Measurements from ENCODE around the gene PEX14.

The PEX14 gene

DNA sequence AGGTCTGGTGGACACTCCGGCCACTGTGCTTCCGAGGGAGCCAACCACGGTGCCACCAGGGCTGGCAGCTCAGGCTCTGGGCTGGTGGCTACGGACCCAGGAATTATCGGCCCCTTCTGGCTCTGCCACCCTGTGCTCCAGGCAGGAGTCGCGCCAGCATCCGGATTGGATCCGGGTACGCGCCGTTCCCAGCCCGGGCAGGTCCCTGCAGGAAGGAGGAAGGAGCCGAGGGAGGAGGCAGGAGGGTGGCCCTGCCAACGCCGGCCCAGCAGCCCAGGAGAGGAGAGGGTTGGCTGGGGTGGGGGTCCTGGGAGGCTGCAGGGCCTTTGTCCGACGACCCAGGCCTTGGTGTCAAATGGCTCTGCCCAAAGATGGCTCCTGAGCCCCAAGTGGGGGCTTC lies 161.2 kb downstream of the PEX14 start:
- DNase-seq = no peak

- DNase-seq = no peak
Observed at GRCh38 chr1:10637400-10637799, 162.7 kb downstream of the PEX14 start.

- DNase-seq = no peak
Observed at GRCh38 chr1:10637834-10638558, 163.2 kb downstream of the PEX14 start.

GRCh38 chr1:10638559-10639005 lies 163.8 kb downstream of the PEX14 start:
- no peak for DNase-seq

- no peak for DNase-seq
Observed at GRCh38 chr1:10639011-10639774, 164.4 kb downstream of the PEX14 start.

DNA sequence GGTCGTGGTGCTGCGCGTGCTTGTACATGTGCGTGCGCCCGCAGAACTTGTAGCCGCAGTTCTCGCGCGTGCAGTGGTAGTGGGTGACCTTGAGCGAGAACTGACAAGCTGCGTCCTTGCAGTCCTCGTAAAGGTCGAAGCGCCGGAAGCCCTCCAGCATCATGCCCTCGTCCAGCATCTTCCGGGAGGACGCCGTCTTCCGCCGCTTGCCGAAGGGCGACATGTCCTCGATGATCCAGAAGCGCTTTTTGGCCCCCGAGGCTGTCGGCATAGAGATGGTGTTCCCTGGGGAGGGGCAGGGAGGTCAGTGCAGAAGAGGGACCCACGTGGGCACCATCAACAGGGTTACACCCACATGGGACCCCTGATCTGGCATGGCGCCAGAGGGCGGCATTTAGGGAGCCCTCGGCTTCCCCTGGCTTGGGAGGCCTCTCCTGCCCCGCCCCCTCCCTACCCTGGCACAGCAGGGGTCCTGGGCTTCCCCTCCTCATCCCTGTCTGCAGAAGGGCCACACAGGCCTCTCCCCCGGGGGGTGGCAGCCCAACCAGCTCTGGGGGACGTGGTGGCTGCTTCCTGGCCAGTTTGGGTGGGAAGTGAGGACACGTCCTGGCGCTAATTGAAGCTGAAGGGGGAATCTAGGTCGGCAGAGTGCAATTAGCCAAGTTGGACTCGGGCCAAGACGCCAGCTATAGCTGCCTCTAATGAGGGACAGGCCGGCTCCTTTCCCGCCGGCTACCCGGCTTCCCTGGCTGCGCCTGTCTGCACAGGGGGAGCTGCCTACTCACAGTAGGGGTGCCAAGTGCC lies 165.2 kb downstream of the PEX14 start:
- DNase-seq = peak; percentile 75

GRCh38 chr1:10640843-10641553 lies 166.2 kb downstream of the PEX14 start:
- DNase-seq = no peak

GRCh38 chr1:10641976-10642375 lies 167.2 kb downstream of the PEX14 start:
- no peak for DNase-seq

GRCh38 chr1:10642403-10643080 lies 167.8 kb downstream of the PEX14 start:
- DNase-seq = peak; percentile 78

GRCh38 chr1:10643607-10644306 lies 169.0 kb downstream of the PEX14 start:
- DNase-seq = peak; percentile 95

DNA sequence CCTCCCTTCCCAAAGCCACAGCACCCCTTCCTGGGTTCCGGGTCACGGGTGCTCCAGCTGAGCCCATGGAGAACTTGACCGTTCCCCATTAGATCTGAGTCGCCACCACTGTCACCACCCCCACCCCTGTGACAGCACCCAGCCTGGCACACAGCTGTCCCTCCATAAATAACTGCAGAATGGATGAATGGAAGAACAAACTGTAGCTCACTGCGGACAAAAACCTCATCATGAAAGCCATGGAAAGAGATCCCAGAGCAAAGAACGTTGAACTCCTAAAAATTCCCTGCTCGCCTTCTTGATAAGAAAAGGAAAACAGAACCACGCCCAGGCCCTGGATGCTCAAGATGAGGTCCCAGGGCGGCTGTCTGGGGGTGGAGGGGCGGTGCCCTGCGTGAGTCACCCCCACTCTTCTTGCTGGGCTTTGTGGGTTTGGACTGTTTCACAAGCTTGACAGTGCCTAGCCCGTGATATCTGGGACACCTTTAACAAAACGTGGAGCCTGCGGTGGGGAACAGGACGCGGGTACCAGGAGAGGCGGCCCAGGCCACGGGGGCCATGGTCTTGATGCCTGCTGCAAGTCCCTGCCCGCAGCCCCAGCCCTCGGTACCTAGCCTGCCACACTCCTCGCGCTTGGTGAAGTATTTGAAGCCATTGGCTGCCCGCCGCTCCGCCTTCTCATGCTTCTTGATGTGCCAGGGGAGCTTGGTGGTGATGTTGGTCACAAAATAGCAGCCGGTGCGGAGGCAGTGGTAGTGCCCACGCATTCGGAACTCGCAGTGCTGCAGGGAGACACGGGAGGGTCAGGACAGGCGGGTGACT lies 169.8 kb downstream of the PEX14 start:
- DNase-seq = no peak

DNA sequence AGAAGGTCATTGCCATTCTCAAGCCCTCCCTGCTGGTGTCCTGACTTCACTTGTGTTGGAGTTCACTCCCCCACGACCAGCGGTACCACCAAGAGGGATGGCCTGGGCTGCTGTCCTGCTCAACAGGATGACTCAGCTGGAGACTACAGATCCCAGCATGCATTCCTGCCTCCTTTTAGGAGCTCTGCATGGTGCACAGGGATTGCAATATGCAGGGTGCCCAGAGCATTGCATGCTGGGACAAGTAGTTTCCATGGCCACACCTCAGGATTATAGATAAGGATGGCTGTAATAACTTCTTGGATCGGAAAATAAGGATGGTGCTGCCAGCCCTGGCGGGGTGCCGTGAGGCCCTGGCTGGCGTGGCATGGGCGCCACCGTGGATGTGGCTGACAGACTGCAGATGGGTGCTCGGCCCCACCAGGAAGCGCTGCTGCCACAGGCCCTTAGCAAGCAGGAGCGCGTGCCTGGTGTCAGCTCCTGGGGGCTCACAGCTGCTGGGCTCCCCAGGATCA lies 171.7 kb downstream of the PEX14 start:
- no peak for DNase-seq

DNA sequence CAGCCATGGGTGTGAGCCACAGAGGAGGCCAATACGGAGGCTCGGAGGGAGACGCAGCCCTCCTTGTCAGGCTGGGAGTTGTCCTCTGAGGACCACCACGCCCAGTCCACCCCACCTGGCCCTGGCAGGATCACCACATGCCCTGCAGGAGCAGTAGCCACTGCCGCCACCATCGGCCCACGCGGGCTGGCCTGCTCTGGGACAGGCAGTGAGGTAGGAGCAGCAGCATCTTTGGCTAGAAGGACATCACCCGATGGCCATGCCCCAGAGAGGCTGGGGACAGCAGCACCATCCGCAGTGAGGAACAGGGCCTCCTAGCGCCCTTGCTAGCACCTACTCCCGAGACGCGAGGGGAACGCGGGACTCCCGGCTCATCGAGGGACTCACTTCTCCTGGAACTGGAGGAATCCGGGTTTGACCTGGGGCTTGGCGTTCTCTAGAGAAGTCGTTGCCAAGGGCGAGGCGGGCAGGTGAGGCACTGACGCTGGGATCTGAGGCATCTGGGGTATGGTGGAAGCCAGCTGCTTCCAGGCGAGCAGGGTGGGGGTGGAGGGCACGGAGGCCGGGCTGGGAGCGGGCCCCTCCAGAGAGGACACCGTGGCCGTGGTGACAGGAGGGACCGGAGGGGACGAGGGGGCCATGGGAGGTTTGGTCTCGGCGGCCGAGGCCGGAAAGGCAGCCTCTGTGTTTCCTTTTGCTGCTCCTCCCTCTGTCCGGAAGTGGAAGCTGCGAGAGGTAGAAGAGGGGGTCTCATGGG lies 172.8 kb downstream of the PEX14 start:
- DNase-seq = no peak

GRCh38 chr1:10648689-10649516 lies 174.2 kb downstream of the PEX14 start:
- DNase-seq = no peak

DNA sequence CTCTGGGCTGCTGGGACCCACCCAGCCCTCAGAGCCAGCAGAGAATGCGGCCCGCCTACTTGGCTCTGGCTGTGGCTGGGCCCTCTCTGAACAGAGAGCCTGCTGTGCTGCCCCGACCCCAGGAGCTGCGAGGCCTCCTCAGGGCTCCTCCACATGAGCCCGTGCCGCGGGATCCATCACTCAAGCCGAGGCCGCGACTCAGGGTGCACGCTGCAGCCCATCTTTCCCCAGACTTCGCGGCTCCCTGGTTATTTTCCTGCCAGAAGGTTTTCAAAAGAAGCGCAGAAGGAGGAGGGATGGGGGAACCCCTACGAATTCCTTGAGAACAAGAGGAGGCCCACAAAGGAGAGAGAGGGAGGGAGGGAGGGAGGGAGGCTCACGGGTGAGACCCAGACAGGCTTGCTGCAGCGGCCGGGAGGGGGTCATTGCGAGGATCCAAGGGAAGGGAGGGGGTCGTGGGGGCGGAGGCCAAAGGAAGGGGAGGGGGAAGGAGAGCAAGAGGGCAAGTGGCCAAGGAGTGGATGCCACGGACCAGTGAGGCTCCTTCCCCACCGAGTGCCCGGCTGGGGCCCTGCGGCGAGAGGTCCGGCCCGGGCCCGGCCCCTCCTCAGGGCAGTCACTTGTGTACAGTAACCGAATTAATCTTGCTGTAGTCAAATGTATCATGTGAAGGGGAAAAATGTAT lies 174.9 kb downstream of the PEX14 start:
- DNase-seq = no peak

- no peak for DNase-seq
Observed at GRCh38 chr1:10650556-10651388, 176.0 kb downstream of the PEX14 start.

- DNase-seq = no peak
Observed at GRCh38 chr1:10651389-10651766, 176.6 kb downstream of the PEX14 start.

Measured in NCI-H510A treated with DMSO at 0.1 percent for 48 hours (cell line).